ENCODE data around the gene ORAI3. TPM values are rescaled to one million over a fixed set of nuclear protein-coding genes. Genes with fewer than 3 reads are reported as not detected.

ORAI3 gene
- polyA plus RNA-seq, 1 donor from 2014 or later = 7.3 TPM

DNA sequence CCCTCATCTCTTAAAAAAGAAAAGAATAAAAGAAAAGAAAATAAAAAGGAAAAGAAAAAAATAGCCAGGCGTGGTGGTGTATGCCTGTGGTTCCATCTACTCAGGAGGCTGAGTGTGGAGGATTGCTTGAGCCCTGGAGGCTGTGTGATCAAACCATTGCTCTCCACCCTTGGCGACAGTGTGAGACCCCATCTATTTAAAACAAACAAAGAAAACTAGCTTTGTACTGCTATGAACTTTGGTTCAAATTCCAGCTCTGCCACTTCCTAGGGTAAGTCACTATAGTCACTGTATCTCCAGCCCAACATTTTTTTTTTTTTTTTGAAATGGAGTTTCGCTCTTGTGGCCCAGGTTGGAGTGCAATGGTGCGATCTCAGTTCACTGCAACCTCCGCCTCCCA, 48.3 kb upstream of the ORAI3 start:
- Histone ChIP-seq H3K27me3 (ENCODE audit: insufficient read depth, low read depth, low read length) (no peaks in the 10 kb centered on the region), H3K9me2 (ENCODE audit: insufficient read depth, low read length) (no peaks in the 10 kb centered on the region), H3K79me2 (replicated peaks; ENCODE audit: insufficient read depth, low read length) (no peaks in the 10 kb centered on the region), H2AFZ (ENCODE audit: low read depth, low read length) (no peak overlapping the region), H3K36me3 (ENCODE audit: insufficient read depth, low read length) (no peaks in the 10 kb centered on the region), H4K20me1 (ENCODE audit: insufficient read depth) (no peaks in the 10 kb centered on the region), H3K9ac (ENCODE audit: low read length) (no peak overlapping the region), H3K27ac (ENCODE audit: low read length) (no peak overlapping the region), H3K4me3 (ENCODE audit: low read length) (no peak overlapping the region), H3K4me2 (ENCODE audit: low read length) (no peak overlapping the region), H3F3A (ENCODE audit: insufficient read depth, low read length, poor library complexity, severe bottlenecking) (no peaks in the 10 kb centered on the region), H3K9me3 (ENCODE audit: low read length) (no peaks in the 10 kb centered on the region)
- TF ChIP-seq RAD21 (conservative IDR thresholded peaks at IDR 0.05) (no peak), EZH2 (IDR thresholded peaks at IDR 0.05; ENCODE audit: borderline replicate concordance, insufficient read depth, low read length, poor library complexity, severe bottlenecking) (no peak), CTCF (IDR thresholded peaks at IDR 0.05; ENCODE audit: poor library complexity, severe bottlenecking) (no peak), SMC3 (conservative IDR thresholded peaks at IDR 0.05; ENCODE audit: poor library complexity) (no peak), REST (IDR thresholded peaks at IDR 0.05; ENCODE audit: borderline replicate concordance) (no peak), EP300 (conservative IDR thresholded peaks at IDR 0.05; ENCODE audit: poor library complexity, severe bottlenecking) (no peak), MXI1 (conservative IDR thresholded peaks at IDR 0.05; ENCODE audit: poor library complexity, severe bottlenecking) (no peak), TAF1 (IDR thresholded peaks at IDR 0.05; ENCODE audit: low read depth) (no peak), POLR2AphosphoS5 (IDR thresholded peaks at IDR 0.05) (no peak)

DNA sequence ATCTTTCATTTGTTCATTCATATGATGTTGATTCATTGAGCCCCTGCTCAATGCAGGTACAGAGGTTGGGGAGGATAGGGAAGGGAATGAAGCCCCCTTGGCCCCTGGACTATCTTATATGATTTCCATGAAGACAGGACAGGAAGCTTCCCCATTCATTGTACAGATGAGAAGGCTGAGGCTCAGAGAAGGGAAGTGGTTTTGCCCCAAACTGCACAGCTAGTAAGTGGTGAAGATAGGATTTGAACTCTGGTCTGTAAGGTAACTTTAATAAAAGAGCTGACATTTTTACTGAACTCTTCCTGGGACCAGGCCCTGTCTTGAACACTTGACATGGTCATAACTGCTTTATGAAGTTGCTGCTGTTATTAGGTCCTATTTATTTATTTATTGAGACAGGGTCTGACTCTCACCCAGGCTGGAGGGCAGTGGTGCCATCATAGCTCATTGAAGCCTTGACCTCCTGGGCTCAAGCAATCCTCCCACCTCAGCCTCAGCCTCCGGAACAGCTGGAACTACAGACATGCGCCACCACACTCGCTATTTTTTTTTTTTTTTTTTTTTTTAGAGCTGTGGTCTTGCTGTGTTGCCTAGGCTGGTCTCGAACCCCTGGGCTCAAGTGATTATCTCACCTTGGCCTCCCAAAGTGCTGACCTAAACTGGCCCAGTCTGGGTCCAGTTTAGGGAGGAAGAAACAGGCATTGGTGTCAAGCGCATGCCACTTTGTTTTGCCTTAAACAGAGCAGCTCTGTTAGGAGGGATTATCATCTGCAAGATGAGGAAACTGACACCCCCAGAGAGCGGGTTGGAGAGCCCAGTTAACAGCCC, 47.5 kb upstream of the ORAI3 start:
- Histone ChIP-seq H3K9me2 (ENCODE audit: insufficient read depth, low read length) (no peaks in the 10 kb centered on the region), H3K9me3 (ENCODE audit: low read length) (no peaks in the 10 kb centered on the region), H3K36me3 (ENCODE audit: insufficient read depth, low read length) (no peaks in the 10 kb centered on the region), H3K4me3 (ENCODE audit: low read length) (no peak overlapping the region), H3K9ac (ENCODE audit: low read length) (peak overlapping the region; percentile 23), H3K4me2 (ENCODE audit: low read length) (no peak overlapping the region), H3F3A (ENCODE audit: insufficient read depth, low read length, poor library complexity, severe bottlenecking) (no peaks in the 10 kb centered on the region), H4K20me1 (ENCODE audit: insufficient read depth) (no peaks in the 10 kb centered on the region), H3K79me2 (replicated peaks; ENCODE audit: insufficient read depth, low read length) (no peaks in the 10 kb centered on the region), H3K27ac (ENCODE audit: low read length) (no peak overlapping the region), H3K27me3 (ENCODE audit: insufficient read depth, low read depth, low read length) (no peaks in the 10 kb centered on the region), H2AFZ (ENCODE audit: low read depth, low read length) (no peak overlapping the region)
- no peak for TF ChIP-seq TAF1 (IDR thresholded peaks at IDR 0.05; ENCODE audit: low read depth)
- TF ChIP-seq POLR2AphosphoS5 (IDR thresholded peaks at IDR 0.05) = no peak
- no peak for TF ChIP-seq REST (IDR thresholded peaks at IDR 0.05; ENCODE audit: borderline replicate concordance)
- no peak for TF ChIP-seq SMC3 (conservative IDR thresholded peaks at IDR 0.05; ENCODE audit: poor library complexity)
- no peak for TF ChIP-seq MXI1 (conservative IDR thresholded peaks at IDR 0.05; ENCODE audit: poor library complexity, severe bottlenecking)
- no peak for TF ChIP-seq CTCF (IDR thresholded peaks at IDR 0.05; ENCODE audit: poor library complexity, severe bottlenecking)
- no peak for TF ChIP-seq EP300 (conservative IDR thresholded peaks at IDR 0.05; ENCODE audit: poor library complexity, severe bottlenecking)
- TF ChIP-seq RAD21 (conservative IDR thresholded peaks at IDR 0.05) = no peak
- no peak for TF ChIP-seq EZH2 (IDR thresholded peaks at IDR 0.05; ENCODE audit: borderline replicate concordance, insufficient read depth, low read length, poor library complexity, severe bottlenecking)
